Muscle of back (tissue), 11 donors: ENCODE measurements around the gene PCA3. TPM values are rescaled to one million over a fixed set of nuclear protein-coding genes. Genes with fewer than 3 reads are reported as not detected.

Experiments
- DNase-seq, 3 donors: peaks; one replicate each; pipeline versions ENCODE4 v3.0.0 to v3.0.0-alpha.2; 2013
- polyA plus RNA-seq, 10 donors: library from polyadenylated mRNA; unstranded; fragments of 120-200 nt; gene quantifications; one replicate each; pipeline ENCODE4 v1.2.1, GENCODE V29; 2013; ENCODE audit not compliant: insufficient read length in 10 of 10

Gene PCA3
- polyA plus RNA-seq, 10 donors = 0.55 to 1.6 (median 0.99) TPM

GRCh38 chr9:76756941-76757673 lies 7.1 kb upstream of the PCA3 start:
- no peak for DNase-seq

- DNase-seq = no peak
These were observed 5.8 kb upstream of the PCA3 start for GRCh38 chr9:76758476-76758875.

- peak in 1 of 3 donors; percentile 15 for DNase-seq
These were observed 4.5 kb upstream of the PCA3 start for GRCh38 chr9:76759732-76760131.

DNA sequence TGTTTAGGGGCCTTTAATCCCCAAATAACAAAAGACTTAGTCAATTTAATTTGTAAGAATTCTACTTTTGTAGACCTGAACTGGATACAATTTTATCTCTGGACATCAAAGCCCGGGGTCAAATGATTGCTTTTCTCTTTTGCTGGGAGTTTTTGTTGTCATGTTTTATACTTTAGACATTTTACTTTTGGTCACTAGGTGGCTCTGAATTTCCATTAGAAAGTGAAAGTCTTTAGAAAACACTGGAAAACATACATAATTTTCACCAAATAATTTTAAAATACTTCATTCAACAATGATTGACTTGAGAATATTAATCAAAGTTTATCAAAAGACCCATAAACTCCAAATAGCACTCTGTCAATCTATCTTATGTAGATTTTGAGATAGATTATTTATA lies 2.8 kb upstream of the PCA3 start:
- DNase-seq = peak in 1 of 3 donors; percentile 16

- no peak for DNase-seq
These were observed 1.9 kb downstream of the PCA3 start for GRCh38 chr9:76766126-76766525.

DNA sequence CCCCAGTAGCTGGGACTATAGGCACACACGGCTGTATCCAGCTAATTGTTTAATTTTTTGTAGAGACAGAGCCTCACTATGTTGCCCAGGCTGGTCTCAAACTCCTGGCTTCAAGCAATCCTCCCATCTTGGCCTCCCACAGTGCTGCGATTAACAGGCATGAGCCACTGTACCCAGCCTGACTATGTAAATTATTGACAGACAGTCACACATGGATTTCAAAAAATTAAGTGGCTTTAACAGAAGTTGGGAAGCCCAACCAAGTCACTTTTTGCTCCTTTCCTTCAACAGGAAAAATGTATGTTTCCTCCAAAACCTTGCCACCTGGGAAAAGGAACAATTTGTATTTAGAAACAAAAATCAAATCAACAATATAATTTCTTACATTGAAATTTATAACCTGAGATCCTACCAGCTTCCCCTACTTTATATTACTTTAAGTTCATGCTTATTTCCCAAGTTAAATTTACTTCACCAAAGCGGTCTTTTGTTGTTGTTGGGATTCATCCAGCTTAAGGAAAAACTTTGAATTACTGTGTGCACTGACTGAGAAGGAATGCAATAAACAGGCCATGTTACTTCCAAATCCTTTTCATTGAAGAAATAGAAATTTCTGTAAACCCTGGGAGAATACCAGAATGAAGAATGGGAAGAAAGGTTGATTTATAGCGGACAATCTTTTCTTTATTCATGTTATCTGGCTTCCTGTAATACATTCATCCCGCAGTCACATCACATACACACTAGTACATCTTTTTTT lies 8.6 kb downstream of the PCA3 start:
- DNase-seq = peak in 1 of 3 donors; percentile 34

GRCh38 chr9:76784881-76785280 lies 20.6 kb downstream of the PCA3 start:
- no peak for DNase-seq

- no peak for DNase-seq
These were observed 21.3 kb downstream of the PCA3 start for GRCh38 chr9:76785501-76785900.

GRCh38 chr9:76787677-76788076 lies 23.4 kb downstream of the PCA3 start:
- no peak for DNase-seq

DNA sequence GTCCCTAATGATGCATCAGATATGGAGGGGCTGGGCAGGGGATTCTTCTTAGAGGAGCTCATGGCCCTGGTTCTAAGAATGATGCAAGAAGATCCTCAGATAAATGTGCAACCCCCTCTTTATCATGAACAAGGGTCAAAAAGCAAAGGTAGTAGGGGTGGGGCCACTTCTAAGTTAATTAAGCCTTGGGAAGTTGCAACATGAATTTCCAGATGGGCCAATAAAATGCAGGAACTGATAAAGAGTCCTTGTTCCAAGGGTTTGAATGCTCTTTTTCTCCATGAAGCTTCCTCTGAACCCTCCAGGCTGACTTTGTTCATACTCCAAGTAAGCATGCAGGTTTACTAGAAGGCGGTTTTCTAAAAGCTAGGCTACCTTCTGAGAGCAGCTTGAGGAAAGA lies 25.6 kb downstream of the PCA3 start:
- DNase-seq = no peak

DNA sequence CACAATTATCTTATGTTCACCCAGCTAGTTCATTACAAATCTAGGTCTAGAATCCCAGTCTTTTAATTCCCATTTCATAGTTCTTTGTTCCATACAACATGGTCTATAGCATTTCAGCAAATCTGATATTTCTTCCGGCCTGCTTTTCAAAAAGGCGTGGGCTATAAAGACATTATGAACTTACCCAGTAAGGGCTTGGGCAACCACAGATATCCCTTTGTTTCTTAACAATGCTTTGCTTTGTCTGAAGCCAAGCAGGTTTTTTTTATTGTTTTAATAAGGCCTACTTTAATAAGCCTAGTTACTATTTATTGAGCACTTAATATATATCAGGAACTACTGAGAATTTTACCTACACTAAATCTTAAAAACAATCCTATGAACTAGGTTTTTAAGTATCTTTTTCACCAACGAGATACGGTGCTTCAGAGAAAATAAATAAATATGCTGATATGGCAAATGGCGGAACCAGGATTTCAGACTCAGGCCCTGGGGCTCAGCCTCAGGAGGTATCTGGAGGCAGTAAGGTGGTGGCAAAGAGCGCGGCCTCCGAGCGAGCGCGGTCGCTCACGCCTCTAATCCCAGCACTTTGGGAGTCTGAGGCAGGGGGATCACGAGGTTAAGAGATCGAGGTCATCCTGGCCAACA lies 29.7 kb downstream of the PCA3 start:
- DNase-seq = no peak

DNA sequence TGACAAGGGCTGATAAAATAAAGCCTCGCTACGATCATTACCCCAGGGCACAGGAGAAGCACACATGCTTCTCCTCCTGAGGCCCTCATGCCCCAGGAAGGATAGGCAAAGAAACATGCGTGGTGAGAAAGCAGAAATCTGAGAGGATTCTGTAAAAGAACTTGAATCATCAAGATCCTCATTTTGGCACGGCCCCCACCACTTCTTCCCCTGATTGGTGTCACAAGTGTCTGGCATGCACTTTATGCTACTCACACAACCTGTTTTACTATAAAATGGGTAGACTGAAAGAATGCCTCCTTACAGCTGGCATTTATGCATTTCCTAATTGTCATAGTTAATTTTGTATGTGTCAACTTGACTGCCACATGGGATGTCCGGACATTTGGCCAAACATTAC lies 32.1 kb downstream of the PCA3 start:
- no peak for DNase-seq

DNA sequence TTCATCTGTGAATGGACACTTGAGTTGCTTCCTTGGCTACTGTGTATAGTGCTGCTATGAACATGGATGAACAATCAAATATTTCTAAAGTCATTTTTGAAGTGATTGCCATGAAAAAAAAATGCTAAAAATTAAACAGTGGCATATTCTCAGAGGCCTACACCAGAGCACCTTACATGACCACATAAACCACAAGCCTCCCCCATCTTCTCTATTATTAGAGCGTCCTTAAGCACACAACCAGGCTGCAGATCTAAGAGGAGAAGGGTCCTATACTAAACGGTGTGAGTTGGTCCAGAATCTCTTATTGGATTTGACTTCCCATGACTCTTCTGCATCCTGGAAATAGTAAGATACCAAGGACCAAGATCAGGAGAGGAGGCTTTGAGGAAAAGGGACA lies 34.3 kb downstream of the PCA3 start:
- no peak for DNase-seq

GRCh38 chr9:76799473-76799872 lies 35.2 kb downstream of the PCA3 start:
- no peak for DNase-seq

DNA sequence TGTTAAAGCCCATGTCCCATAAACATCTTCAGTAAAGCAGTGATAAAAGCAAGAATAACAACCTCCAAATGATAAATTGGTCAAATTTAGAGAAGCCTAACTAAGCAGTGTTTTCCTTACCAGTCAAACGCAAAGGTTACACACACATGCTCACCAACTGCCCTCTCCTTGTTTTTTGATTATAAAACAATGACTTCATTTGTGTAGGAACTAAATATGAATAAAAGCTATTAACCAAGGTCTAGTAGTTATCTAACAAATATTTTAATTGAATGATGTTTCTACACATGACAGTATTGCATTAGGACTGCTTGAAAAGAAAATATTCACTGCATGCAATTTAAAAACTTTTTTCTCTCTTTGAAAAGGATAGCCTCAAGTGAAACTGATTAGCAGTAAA lies 36.7 kb downstream of the PCA3 start:
- no peak for DNase-seq

- no peak for DNase-seq
These were observed 38.8 kb downstream of the PCA3 start for GRCh38 chr9:76803083-76803482.

- no peak for DNase-seq
These were observed 39.5 kb downstream of the PCA3 start for GRCh38 chr9:76803762-76804161.

- no peak for DNase-seq
These were observed 44.4 kb downstream of the PCA3 start for GRCh38 chr9:76808636-76809035.

GRCh38 chr9:76810377-76810957 lies 46.2 kb downstream of the PCA3 start:
- DNase-seq = peak; percentile 31 to 52 (median 35)

GRCh38 chr9:76812591-76812990 lies 48.4 kb downstream of the PCA3 start:
- DNase-seq = no peak

GRCh38 chr9:76817489-76817888 lies 53.3 kb downstream of the PCA3 start:
- DNase-seq = peak in 1 of 3 donors; percentile 12

DNA sequence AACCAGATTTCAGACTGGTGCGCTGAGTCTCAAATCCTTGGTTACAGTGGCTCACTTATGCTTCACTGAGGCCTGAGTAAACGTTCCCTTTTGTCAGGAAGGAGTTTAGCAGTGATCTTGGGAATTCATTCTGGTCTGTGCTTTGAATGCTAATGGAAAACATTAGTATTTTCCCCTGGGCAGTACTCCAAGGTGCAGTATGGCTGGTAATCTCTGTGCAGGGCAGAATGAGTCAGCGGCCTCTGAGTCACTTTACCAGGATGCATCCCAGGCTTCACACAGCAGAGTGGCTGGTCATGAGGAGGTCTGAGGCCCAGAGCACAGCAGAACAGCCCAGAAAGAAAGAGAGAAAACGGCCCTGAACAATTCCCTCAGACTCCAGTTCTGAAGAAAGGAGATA lies 54.0 kb downstream of the PCA3 start:
- peak; percentile 31 to 94 (median 34) for DNase-seq

DNA sequence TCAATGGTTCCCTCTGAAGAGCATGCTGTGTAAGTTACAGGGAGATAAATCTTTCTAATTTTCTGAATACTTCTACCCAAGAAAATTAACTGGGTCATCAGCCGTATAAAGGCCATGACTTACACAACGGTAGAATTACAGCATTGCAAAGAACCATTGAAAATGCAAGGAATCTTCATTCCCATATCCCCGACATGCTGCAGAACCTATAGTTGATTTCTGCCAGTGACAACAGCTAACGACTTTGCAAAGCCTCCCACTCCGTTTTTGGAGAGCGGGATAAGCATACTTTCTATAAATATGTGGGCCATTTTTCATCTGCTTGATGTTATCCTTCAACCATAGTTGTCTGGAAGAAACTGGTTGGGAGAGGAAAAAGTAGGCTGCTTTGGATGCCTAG lies 56.2 kb downstream of the PCA3 start:
- no peak for DNase-seq
